ENCODE measurements around the gene SIRPB1.

DNA sequence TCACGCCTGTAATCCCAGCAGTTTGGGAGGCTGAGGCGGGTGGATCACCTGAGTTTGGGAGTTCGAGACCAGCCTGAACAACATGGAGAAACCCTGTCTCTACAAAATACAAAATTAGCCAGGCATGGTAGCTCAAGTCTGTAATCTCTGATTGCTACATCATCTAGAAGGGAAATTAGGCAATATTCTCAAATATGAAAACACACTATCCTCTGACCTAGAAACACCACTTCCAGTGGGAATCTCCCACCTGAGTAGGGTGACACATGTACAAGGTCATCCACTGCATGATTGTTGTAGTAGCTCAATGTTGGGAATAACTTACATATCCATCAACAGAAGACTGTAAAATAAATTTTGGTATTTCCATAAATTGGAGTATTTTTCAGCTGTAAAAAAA, 43.2 kb downstream of the SIRPB1 start:
- TF ChIP-seq, protein P1, sequence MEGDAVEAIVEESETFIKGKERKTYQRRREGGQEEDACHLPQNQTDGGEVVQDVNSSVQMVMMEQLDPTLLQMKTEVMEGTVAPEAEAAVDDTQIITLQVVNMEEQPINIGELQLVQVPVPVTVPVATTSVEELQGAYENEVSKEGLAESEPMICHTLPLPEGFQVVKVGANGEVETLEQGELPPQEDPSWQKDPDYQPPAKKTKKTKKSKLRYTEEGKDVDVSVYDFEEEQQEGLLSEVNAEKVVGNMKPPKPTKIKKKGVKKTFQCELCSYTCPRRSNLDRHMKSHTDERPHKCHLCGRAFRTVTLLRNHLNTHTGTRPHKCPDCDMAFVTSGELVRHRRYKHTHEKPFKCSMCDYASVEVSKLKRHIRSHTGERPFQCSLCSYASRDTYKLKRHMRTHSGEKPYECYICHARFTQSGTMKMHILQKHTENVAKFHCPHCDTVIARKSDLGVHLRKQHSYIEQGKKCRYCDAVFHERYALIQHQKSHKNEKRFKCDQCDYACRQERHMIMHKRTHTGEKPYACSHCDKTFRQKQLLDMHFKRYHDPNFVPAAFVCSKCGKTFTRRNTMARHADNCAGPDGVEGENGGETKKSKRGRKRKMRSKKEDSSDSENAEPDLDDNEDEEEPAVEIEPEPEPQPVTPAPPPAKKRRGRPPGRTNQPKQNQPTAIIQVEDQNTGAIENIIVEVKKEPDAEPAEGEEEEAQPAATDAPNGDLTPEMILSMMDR (IDR thresholded peaks at IDR 0.05; ENCODE audit: borderline replicate concordance, extremely low read depth, low read length, poor library complexity, severe bottlenecking): no peak
- TF ChIP-seq EZH2 (IDR thresholded peaks at IDR 0.05; ENCODE audit: borderline replicate concordance, low read depth, low read length, severe bottlenecking): no peak

All from DND-41 (cell line).